ENCODE data around the gene ACTL7B.

GRCh38 chr9:108842610-108843295 lies 13.0 kb downstream of the ACTL7B start:
- no peak for TF ChIP-seq POLR2A (IDR thresholded peaks at IDR 0.05)
- TF ChIP-seq CTCF (IDR thresholded peaks at IDR 0.05) = no peak

Data from testis (tissue), 2 donors.